ENCODE measurements around the gene CDKN2AIPNL.
"Not testable (repeated sequence)": the region's sequence is repeated elsewhere in the genome, so short reads cannot be mapped to it uniquely, and the experiment has no call there.

The CDKN2AIPNL gene

GRCh38 chr5:134398609-134399155 lies 13.0 kb downstream of the CDKN2AIPNL start:
- no peak for DNase-seq (ENCODE audit: low spot score)

GRCh38 chr5:134397196-134397595 lies 14.5 kb downstream of the CDKN2AIPNL start:
- DNase-seq (ENCODE audit: low spot score), result no peak

- DNase-seq (ENCODE audit: low spot score), result no peak
Observed at GRCh38 chr5:134396274-134396673, 15.4 kb downstream of the CDKN2AIPNL start.

GRCh38 chr5:134394932-134395331 lies 16.7 kb downstream of the CDKN2AIPNL start:
- no peak for DNase-seq (ENCODE audit: low spot score)

GRCh38 chr5:134392301-134392700 lies 19.4 kb downstream of the CDKN2AIPNL start:
- DNase-seq (ENCODE audit: low spot score), result no peak

- no peak for DNase-seq (ENCODE audit: low spot score)
Observed at GRCh38 chr5:134387443-134387842, 24.2 kb downstream of the CDKN2AIPNL start.

GRCh38 chr5:134383980-134384697 lies 27.5 kb downstream of the CDKN2AIPNL start:
- DNase-seq (ENCODE audit: low spot score), result no peak

- not testable (repeated sequence) for DNase-seq (ENCODE audit: low spot score)
Observed at GRCh38 chr5:134382204-134382603, 29.5 kb downstream of the CDKN2AIPNL start.

GRCh38 chr5:134380346-134380745 lies 31.3 kb downstream of the CDKN2AIPNL start:
- no peak for DNase-seq (ENCODE audit: low spot score)

- no peak for DNase-seq (ENCODE audit: low spot score)
Observed at GRCh38 chr5:134374232-134374631, 37.4 kb downstream of the CDKN2AIPNL start.

- not testable (repeated sequence) for DNase-seq (ENCODE audit: low spot score)
Observed at GRCh38 chr5:134373633-134374032, 38.0 kb downstream of the CDKN2AIPNL start.

GRCh38 chr5:134371834-134372340 lies 39.8 kb downstream of the CDKN2AIPNL start:
- DNase-seq (ENCODE audit: low spot score), result peak; percentile 38

GRCh38 chr5:134370871-134371833 lies 40.5 kb downstream of the CDKN2AIPNL start, which contains the start of gene UBE2B:
TSS of gene UBE2B (plus strand) at chr5:134371569. CDS start at chr5:134371596, 27 bp downstream.
- peak; percentile 98 for DNase-seq (ENCODE audit: low spot score)

GRCh38 chr5:134370311-134370870 lies 41.3 kb downstream of the CDKN2AIPNL start:
- no peak for DNase-seq (ENCODE audit: low spot score)

- DNase-seq (ENCODE audit: low spot score), result no peak
Observed at GRCh38 chr5:134365604-134366003, 46.1 kb downstream of the CDKN2AIPNL start.

- no peak for DNase-seq (ENCODE audit: low spot score)
Observed at GRCh38 chr5:134355681-134356080, 56.0 kb downstream of the CDKN2AIPNL start.

Data from AG08395 (cell line).